ENCODE measurements around the gene SMTNL1. TPM values are rescaled to one million over a fixed set of nuclear protein-coding genes. Genes with fewer than 3 reads are reported as not detected.

Gene SMTNL1
- total and polyA plus RNA-seq, 10 donors, result not detected

DNA sequence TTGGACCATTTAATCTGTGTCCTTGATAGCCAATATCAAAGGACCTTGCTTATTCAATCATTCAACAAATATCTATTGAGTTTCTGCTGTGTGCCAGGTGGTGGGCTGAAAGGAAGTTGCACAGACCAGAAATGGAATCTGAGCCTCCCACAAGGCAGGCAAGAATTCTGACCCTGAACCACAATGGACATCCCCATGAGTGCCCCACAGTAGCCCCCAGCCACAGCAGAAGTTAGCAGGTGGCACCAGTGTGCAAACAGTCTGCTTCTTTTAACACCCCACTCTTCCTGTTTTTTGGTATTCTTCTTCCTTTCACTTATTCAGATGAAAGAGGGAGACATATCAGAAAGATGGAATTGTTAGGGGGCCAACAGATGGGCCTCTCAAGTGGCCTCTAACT, 47.9 kb downstream of the SMTNL1 start:
- H3K4me1 ChIP-seq, result no peaks in the 10 kb centered on the region
- intact Hi-C loops (cut with DNase I; ENCODE audit: low total_unique reads), result no loop called here
- no peak overlapping the region for H3K27ac ChIP-seq
- no peaks in the 10 kb centered on the region for H3K36me3 ChIP-seq
- H3K4me3 ChIP-seq, result no peak overlapping the region
- no peak for TF ChIP-seq POLR2AphosphoS5 (IDR thresholded peaks at IDR 0.05)
- no peak for TF ChIP-seq POLR2A (IDR thresholded peaks at IDR 0.05)
- peak; percentile 9 for DNase-seq
- H3K9me3 ChIP-seq, result no peaks in the 10 kb centered on the region
- H3K27me3 ChIP-seq (replicated peaks in 1 of 7), result no peaks in the 10 kb centered on the region

DNA sequence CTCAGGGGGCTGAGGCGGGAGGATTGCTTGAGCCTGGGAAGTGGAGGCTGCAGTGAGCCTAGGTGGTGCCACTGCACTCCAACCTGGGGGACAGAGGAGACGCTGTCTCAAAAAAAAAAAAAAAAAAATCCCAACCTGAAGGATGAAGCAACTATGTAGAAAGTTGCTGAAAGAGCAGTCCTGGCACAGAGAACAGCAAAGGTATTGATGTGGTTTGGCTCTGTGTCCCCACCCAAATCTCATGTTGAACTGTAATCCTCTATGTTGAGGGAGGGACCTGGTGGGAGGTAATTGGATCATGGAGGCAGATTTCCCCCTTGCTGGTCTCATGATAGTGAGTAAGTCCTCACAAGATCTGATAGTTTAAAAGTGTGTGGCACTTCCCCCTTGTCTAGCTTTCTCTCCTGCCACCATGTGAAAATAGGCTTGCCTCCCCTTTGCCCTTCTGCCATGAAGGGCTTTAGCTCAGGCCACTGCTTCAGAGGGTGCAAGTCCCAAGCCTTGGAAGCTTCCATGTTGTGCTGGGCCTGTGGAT, 49.4 kb downstream of the SMTNL1 start:
- peak; percentile 13 for DNase-seq
- intact Hi-C loops (cut with DNase I; ENCODE audit: low total_unique reads), result no loop called here
- Histone ChIP-seq H3K4me3 (no peak overlapping the region), H3K27ac (no peak overlapping the region), H3K9me3 (no peaks in the 10 kb centered on the region), H3K36me3 (no peaks in the 10 kb centered on the region), H3K4me1 (no peaks in the 10 kb centered on the region), H3K27me3 (replicated peaks in 1 of 7) (no peaks in the 10 kb centered on the region)
- WGBS, 5 donors, result 40 to 50% (median 46%) methylated on average over 2 of the region's 2 CpGs
- TF ChIP-seq, protein P1, sequence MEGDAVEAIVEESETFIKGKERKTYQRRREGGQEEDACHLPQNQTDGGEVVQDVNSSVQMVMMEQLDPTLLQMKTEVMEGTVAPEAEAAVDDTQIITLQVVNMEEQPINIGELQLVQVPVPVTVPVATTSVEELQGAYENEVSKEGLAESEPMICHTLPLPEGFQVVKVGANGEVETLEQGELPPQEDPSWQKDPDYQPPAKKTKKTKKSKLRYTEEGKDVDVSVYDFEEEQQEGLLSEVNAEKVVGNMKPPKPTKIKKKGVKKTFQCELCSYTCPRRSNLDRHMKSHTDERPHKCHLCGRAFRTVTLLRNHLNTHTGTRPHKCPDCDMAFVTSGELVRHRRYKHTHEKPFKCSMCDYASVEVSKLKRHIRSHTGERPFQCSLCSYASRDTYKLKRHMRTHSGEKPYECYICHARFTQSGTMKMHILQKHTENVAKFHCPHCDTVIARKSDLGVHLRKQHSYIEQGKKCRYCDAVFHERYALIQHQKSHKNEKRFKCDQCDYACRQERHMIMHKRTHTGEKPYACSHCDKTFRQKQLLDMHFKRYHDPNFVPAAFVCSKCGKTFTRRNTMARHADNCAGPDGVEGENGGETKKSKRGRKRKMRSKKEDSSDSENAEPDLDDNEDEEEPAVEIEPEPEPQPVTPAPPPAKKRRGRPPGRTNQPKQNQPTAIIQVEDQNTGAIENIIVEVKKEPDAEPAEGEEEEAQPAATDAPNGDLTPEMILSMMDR (IDR thresholded peaks at IDR 0.05 in 8 of 11, conservative IDR thresholded peaks at IDR 0.05 in 3 of 11), result no peak
- TF ChIP-seq POLR2AphosphoS5 (IDR thresholded peaks at IDR 0.05), result no peak
- no peak for TF ChIP-seq POLR2A (IDR thresholded peaks at IDR 0.05)

DNA sequence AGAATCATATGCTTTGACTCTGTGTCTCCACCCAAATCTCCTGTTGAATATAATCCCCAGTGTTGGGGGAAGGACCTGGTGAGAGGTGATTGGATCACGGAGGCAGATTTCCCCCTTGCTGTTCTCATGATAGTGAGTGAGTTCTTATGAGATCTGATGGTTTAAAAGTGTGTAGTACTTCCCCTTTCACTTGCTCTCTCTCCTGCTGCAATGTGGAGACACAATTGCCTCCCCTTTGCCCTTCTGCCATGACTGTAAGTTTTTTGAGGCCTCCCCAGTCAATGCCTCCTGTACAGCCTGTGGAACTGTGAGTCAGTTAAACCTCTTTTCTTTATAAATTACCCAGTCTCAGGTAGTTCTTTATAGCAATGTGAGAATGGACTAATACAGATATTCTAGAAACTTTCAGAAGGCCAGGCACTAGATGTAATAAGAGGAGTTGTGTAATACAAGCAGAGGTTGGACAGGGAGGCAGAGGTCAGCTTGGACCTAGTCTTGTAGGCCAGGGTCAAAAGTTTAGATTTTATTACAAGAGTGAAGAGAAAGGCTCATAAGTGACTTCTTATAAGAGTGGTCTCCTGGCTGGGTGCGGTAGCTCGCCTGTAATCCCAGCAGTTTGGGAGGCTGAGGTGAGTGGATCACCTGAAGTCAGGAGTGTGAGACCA, 50.8 kb downstream of the SMTNL1 start:
- H3K27me3 ChIP-seq (replicated peaks in 1 of 7), result no peaks in the 10 kb centered on the region
- H3K4me1 ChIP-seq, result no peaks in the 10 kb centered on the region
- H3K36me3 ChIP-seq, result no peaks in the 10 kb centered on the region
- H3K9me3 ChIP-seq, result no peaks in the 10 kb centered on the region
- H3K27ac ChIP-seq, result no peak overlapping the region
- no peak for DNase-seq
- H3K4me3 ChIP-seq, result no peak overlapping the region
- intact Hi-C loops (cut with DNase I; ENCODE audit: low total_unique reads), result no loop called here
- no peak for TF ChIP-seq POLR2A (IDR thresholded peaks at IDR 0.05)
- TF ChIP-seq, protein P1 (IDR thresholded peaks at IDR 0.05 in 8 of 11, conservative IDR thresholded peaks at IDR 0.05 in 3 of 11), result no peak
- WGBS, 5 donors, result 69 to 85% (median 70%) methylated on average over 3 of the region's 3 CpGs

DNA sequence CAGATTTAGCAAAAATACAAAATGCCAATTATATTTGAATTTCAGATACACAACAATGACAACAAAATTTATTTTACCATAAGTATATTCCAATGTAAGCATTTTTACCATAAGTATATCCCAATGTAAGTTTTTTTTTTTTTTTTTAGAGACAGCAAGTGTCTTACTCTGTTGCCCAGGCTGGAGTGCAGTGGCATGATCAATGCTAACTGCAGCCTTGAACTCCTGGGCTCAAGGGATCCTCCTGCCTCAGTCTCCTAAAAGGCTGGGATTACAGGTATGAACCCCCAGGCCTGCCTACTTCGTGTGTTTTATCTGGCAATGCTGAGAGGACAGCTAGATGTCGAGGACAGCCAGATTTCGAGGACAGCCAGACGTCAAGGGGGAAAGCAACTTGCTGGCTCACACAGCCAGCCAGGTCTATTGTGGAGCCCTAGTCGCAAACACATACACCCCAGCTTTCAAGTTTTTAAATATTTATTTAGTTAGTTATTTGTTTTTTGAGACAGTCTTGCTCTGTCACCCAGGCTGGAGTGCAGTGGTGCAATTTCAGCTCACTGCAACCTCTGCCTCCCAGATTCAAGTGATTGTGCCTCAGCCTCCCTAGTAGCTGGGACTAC, 59.0 kb downstream of the SMTNL1 start:
- WGBS, 5 donors, result 74 to 91% (median 86%) methylated on average over 5 of the region's 5 CpGs
- Histone ChIP-seq H3K27ac (peak overlapping the region in 6 of 8 donors; percentile 51 to 87 (median 80)), H3K27me3 (replicated peaks in 1 of 7) (peaks cover 0 to 27% (median 0%) of the 10 kb centered on the region in 7 donors), H3K9me3 (no peaks in the 10 kb centered on the region), H3K4me1 (peaks cover 0 to 36% (median 4%) of the 10 kb centered on the region in 6 donors), H3K4me3 (no peak overlapping the region), H3K36me3 (peaks cover 0 to 10% (median 0%) of the 10 kb centered on the region in 6 donors)
- DNase-seq, result peak; percentile 41
- TF ChIP-seq POLR2AphosphoS5 (IDR thresholded peaks at IDR 0.05), result no peak
- TF ChIP-seq, protein P1 (IDR thresholded peaks at IDR 0.05 in 8 of 11, conservative IDR thresholded peaks at IDR 0.05 in 3 of 11), result no peak
- no peak for TF ChIP-seq POLR2A (IDR thresholded peaks at IDR 0.05)
- intact Hi-C loops (cut with DNase I; ENCODE audit: low total_unique reads), result no loop called here
